Measurements from ENCODE around the gene FAM47A. TPM values are rescaled to one million over a fixed set of nuclear protein-coding genes. Genes with fewer than 3 reads are reported as not detected.

Gene FAM47A
- total RNA-seq, 1 donor from 2014 or later, result not detected

DNA sequence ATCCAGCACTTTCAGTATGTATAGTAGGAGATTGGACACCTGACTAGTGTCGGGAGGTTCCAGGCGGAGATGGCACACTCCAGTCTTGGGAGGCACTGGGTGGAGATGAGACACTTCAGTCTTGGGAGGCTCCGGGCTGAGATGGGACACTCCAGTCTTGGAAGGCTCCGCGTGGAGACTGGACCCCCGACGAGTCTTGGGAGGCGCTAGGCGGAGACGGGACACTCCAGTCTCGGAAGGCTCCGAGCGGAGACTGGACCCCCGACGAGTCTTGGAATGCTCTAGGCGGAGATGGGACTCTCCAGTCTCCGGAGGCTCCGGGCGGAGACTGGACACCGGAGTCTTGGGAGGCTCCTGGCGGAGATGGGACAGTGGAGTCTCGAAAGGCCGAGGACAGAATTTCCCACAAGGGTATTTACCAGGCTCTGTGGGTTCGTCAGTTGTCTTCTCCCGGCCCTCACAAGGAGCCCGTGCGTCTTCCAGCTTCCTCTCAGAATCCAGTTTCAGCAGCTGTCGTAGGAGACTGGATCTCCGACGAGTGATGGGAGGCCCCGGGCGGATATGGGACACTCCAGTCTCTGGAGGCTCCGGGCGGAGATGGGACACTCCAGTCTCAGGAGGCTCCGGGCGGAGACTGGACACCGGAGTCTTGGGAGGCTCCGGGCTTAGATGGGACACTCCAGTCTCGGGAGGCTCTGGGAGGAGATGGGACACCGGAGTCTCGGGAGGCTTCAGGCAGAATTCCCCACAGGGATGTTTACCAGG is 952 bp downstream of the FAM47A start:
- TF ChIP-seq, protein P1, sequence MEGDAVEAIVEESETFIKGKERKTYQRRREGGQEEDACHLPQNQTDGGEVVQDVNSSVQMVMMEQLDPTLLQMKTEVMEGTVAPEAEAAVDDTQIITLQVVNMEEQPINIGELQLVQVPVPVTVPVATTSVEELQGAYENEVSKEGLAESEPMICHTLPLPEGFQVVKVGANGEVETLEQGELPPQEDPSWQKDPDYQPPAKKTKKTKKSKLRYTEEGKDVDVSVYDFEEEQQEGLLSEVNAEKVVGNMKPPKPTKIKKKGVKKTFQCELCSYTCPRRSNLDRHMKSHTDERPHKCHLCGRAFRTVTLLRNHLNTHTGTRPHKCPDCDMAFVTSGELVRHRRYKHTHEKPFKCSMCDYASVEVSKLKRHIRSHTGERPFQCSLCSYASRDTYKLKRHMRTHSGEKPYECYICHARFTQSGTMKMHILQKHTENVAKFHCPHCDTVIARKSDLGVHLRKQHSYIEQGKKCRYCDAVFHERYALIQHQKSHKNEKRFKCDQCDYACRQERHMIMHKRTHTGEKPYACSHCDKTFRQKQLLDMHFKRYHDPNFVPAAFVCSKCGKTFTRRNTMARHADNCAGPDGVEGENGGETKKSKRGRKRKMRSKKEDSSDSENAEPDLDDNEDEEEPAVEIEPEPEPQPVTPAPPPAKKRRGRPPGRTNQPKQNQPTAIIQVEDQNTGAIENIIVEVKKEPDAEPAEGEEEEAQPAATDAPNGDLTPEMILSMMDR (IDR thresholded peaks at IDR 0.05), result no peak
- Histone ChIP-seq H3K27me3 (no peaks in the 10 kb centered on the region), H3K9me3 (no peaks in the 10 kb centered on the region), H3K36me3 (no peaks in the 10 kb centered on the region), H3K27ac (no peak overlapping the region), H3K4me1 (no peaks in the 10 kb centered on the region), H3K4me3 (no peak overlapping the region)
- intact Hi-C loops (cut with DNase I), result no loop called here
- DNase-seq (ENCODE audit: low spot score in 2 of 2), result no peak

DNA sequence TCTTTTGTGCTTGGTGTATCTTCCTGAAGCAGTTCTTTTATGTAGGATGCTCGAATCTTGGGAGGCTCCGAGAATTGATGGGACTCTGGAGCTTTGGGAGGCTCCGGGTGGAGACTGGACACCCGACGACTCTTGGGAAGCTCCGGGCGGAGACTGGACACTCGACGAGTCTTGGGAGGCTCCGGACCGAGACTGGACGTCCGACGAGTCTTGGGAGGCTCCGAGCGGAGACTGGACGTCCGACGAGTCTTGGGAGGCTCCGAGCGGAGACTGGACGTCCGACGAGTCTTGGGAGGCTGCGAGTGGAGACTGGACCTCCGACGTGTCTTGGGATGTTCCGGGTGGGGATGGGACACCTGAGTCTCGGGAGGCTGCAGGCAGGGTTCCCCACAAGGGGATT is 1.6 kb downstream of the FAM47A start:
- TF ChIP-seq, protein P1 (IDR thresholded peaks at IDR 0.05), result no peak
- intact Hi-C loops (cut with DNase I), result no loop called here

DNA sequence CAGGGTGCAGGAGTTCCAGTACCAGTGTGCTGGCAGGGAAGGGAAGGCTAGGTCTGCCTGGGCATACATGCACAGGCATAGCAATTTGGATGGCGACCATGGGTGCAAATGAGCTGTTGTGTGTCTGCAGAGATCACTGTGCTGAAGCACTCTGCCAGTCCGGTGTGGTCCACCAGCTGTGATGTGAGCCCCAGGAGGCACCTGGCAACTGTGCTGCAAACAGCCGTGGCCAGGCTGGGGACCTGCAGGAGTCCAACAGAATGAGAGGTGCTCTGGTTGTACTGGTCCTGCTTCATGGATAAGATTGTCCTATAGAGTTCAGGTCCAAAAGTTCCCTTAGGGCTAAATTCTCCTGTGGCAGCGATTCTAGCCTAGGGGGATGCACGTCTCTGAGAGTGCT is 6.1 kb downstream of the FAM47A start:
- Histone ChIP-seq H3K9me3 (peaks cover 0 to 6% of the 10 kb centered on the region in 2 donors), H3K27ac (no peak overlapping the region), H3K36me3 (no peaks in the 10 kb centered on the region), H3K27me3 (no peaks in the 10 kb centered on the region), H3K4me1 (no peaks in the 10 kb centered on the region), H3K4me3 (no peak overlapping the region)
- TF ChIP-seq, protein P1 (IDR thresholded peaks at IDR 0.05), result no peak
- no peak for DNase-seq (ENCODE audit: low spot score in 2 of 2)
- intact Hi-C loops (cut with DNase I), result no loop called here

More for the DNA sequence above, 1.6 kb downstream of the FAM47A start:
- DNase-seq (ENCODE audit: low spot score in 2 of 2), result no peak
- no peaks in the 10 kb centered on the region for H3K9me3 ChIP-seq
- H3K27ac ChIP-seq, result no peak overlapping the region
- H3K4me1 ChIP-seq, result no peaks in the 10 kb centered on the region
- H3K36me3 ChIP-seq, result no peaks in the 10 kb centered on the region
- H3K4me3 ChIP-seq, result no peak overlapping the region
- H3K27me3 ChIP-seq, result no peaks in the 10 kb centered on the region

DNA sequence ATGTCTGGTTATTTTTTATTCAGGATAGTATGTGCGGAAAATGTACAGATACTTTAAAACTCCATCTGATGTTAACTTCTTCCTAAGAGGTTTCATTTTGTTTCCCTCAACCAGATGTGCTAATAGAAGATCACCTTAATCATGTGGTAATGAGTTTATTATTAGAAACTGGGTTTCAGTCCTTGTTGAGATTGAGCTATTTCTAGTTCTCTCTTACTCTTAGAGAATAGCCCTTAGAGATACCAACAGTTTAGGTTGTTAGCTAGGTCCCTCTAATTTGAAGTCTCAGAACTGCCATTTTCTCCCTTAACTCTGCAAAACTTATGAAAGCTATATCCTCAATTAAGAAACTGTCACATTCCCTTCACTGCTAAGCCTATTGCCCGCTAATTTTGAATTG is 13.0 kb downstream of the FAM47A start:
- Histone ChIP-seq H3K36me3 (no peaks in the 10 kb centered on the region), H3K27me3 (no peaks in the 10 kb centered on the region), H3K27ac (no peak overlapping the region), H3K4me1 (no peaks in the 10 kb centered on the region), H3K9me3 (peaks cover 0 to 6% of the 10 kb centered on the region in 2 donors), H3K4me3 (no peak overlapping the region)
- intact Hi-C loops (cut with DNase I), result no loop called here
- TF ChIP-seq, protein P1 (IDR thresholded peaks at IDR 0.05), result no peak
- DNase-seq (ENCODE audit: low spot score in 2 of 2), result no peak

DNA sequence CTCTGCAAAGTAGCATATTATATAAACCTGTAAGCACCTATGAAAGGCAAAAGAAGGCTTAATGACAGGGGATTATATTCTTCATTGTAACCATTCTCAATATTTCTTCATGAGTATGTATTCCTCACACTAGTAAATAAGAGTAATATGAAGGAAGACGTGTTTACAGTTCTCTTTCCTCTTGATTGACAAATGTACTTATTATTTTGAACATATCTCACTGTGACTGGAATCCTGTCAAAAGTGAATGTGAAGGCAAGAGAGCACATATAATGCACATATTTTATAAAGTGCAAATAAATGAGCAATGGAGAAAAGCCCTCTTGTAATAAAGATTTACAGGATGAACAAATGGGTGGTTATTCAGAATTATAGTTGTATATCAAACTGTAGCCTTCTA is 19.7 kb downstream of the FAM47A start:
- no peak overlapping the region for H3K27ac ChIP-seq
- intact Hi-C loops (cut with DNase I), result no loop called here
- no peaks in the 10 kb centered on the region for H3K9me3 ChIP-seq
- TF ChIP-seq, protein P1 (IDR thresholded peaks at IDR 0.05), result no peak
- no peaks in the 10 kb centered on the region for H3K27me3 ChIP-seq
- no peak overlapping the region for H3K4me3 ChIP-seq
- no peaks in the 10 kb centered on the region for H3K36me3 ChIP-seq
- no peaks in the 10 kb centered on the region for H3K4me1 ChIP-seq
- no peak for DNase-seq (ENCODE audit: low spot score in 2 of 2)
